ENCODE measurements around the gene PTPRH.

DNA sequence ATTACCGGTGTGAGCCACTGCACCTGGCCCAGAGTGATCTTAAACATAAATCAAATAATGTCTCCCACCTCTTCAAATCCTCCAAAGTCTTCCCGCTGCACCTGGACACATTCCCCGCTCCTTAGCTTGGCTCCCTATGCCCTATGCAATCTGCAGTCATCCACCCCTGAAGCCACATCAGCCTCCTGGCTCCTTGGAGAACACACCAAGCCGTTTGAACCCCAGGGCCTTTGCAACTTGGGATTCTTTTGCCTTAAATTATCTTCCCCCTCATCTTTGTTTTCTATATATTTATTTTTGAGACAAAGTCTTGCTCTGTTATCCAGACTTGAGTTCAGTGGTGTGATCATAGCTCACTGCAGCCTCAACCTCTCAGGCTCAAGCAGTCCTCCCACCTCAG, 40.2 kb downstream of the PTPRH start:
- TF ChIP-seq, protein P1, sequence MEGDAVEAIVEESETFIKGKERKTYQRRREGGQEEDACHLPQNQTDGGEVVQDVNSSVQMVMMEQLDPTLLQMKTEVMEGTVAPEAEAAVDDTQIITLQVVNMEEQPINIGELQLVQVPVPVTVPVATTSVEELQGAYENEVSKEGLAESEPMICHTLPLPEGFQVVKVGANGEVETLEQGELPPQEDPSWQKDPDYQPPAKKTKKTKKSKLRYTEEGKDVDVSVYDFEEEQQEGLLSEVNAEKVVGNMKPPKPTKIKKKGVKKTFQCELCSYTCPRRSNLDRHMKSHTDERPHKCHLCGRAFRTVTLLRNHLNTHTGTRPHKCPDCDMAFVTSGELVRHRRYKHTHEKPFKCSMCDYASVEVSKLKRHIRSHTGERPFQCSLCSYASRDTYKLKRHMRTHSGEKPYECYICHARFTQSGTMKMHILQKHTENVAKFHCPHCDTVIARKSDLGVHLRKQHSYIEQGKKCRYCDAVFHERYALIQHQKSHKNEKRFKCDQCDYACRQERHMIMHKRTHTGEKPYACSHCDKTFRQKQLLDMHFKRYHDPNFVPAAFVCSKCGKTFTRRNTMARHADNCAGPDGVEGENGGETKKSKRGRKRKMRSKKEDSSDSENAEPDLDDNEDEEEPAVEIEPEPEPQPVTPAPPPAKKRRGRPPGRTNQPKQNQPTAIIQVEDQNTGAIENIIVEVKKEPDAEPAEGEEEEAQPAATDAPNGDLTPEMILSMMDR (IDR thresholded peaks at IDR 0.05) = no peak
- no peak for TF ChIP-seq POLR2A (IDR thresholded peaks at IDR 0.05)
